ENCODE data around the gene FXYD5. TPM values are rescaled to one million over a fixed set of nuclear protein-coding genes. Genes with fewer than 3 reads are reported as not detected.
A peak's percentile ranks its signal among the peaks of the same experiment; 100 is the strongest.

The FXYD5 gene
- total RNA-seq, 2 donors from 2014 or later, result 24.0 to 29.6 TPM

GRCh38 chr19:35136977-35137702, 17.4 kb upstream of the FXYD5 start:
- Histone ChIP-seq H3K4me1 (ENCODE audit: control insufficient read depth, insufficient read depth, low read length) (no peaks in the 10 kb centered on the region), H3K36me3 (ENCODE audit: control insufficient read depth, insufficient read depth, low read length) (no peaks in the 10 kb centered on the region), H3K4me3 (ENCODE audit: low read length) (no peak overlapping the region), H3K27me3 (ENCODE audit: control insufficient read depth, insufficient read depth, low read length, poor library complexity, severe bottlenecking) (peaks cover 19% of the 10 kb centered on the region), H3K9me3 (ENCODE audit: control insufficient read depth, low read length) (no peaks in the 10 kb centered on the region), H3K9ac (ENCODE audit: extremely low read depth, low read length, poor library complexity, severe bottlenecking) (no peak overlapping the region), H3K27ac (ENCODE audit: low read depth, low read length) (no peak overlapping the region)
- H3K4me1 Mint-ChIP-seq, result peaks cover 12% of the 10 kb centered on the region
- 90 to 91% methylated on average over 3 to 9 of the region's 9 CpGs for WGBS, 2 experiments (ENCODE audit: insufficient coverage in 1 of 2, insufficient read length in 1 of 2)
- no peak overlapping the region for H3K4me3 Mint-ChIP-seq
- H3K9me3 Mint-ChIP-seq, result no peaks in the 10 kb centered on the region
- no peak for DNase-seq
- peaks cover 17% of the 10 kb centered on the region for H3K27me3 Mint-ChIP-seq (ENCODE audit: insufficient read depth)
- no peak for TF ChIP-seq CTCF (conservative IDR thresholded peaks at IDR 0.05)
- H3K36me3 Mint-ChIP-seq (ENCODE audit: low read depth), result no peaks in the 10 kb centered on the region
- H3K27ac Mint-ChIP-seq, result no peak overlapping the region

- Histone ChIP-seq H3K9ac (ENCODE audit: extremely low read depth, low read length, poor library complexity, severe bottlenecking) (no peak within 1 kb of the TSS), H3K4me1 (ENCODE audit: control insufficient read depth, insufficient read depth, low read length) (no peaks in the 10 kb centered on the region), H3K4me3 (ENCODE audit: low read length) (no peak within 1 kb of the TSS), H3K27ac (ENCODE audit: low read depth, low read length) (peak within 1 kb of the TSS; percentile 80), H3K36me3 (ENCODE audit: control insufficient read depth, insufficient read depth, low read length) (no peaks in the 10 kb centered on the region), H3K27me3 (ENCODE audit: control insufficient read depth, insufficient read depth, low read length, poor library complexity, severe bottlenecking) (peaks cover 28% of the 10 kb centered on the region), H3K9me3 (ENCODE audit: control insufficient read depth, low read length) (no peaks in the 10 kb centered on the region)
- Mint-ChIP-seq H3K4me1 (peaks cover 14% of the 10 kb centered on the region), H3K4me3 (no peak within 1 kb of the TSS), H3K27me3 (ENCODE audit: insufficient read depth) (peaks cover 21% of the 10 kb centered on the region), H3K9me3 (no peaks in the 10 kb centered on the region), H3K27ac (no peak within 1 kb of the TSS), H3K36me3 (ENCODE audit: low read depth) (no peaks in the 10 kb centered on the region)
- DNase-seq, result no peak
- WGBS, 2 experiments (ENCODE audit: insufficient coverage in 1 of 2, insufficient read length in 1 of 2), result 73% methylated on average over 10 of the region's 18 CpGs; no CpG with 5 or more reads in 1 of the 2 experiments
- no peak for TF ChIP-seq CTCF (conservative IDR thresholded peaks at IDR 0.05)
Measured at GRCh38 chr19:35138305-35138892, 16.1 kb upstream of the FXYD5 start, which contains the start of gene FXYD1. FXYD1 (plus strand) TSS chr19:35138824; CDS start chr19:35140080, 1,256 bp downstream.

GRCh38 chr19:35140207-35140961, 14.2 kb upstream of the FXYD5 start:
- H3K27me3 ChIP-seq (ENCODE audit: control insufficient read depth, insufficient read depth, low read length, poor library complexity, severe bottlenecking), result peaks cover 48% of the 10 kb centered on the region
- Mint-ChIP-seq H3K36me3 (ENCODE audit: low read depth) (no peaks in the 10 kb centered on the region), H3K4me1 (peaks cover 11% of the 10 kb centered on the region), H3K9me3 (no peaks in the 10 kb centered on the region), H3K27ac (no peak overlapping the region), H3K27me3 (ENCODE audit: insufficient read depth) (peaks cover 39% of the 10 kb centered on the region), H3K4me3 (no peak overlapping the region)
- no peaks in the 10 kb centered on the region for H3K36me3 ChIP-seq (ENCODE audit: control insufficient read depth, insufficient read depth, low read length)
- no peak for TF ChIP-seq CTCF (conservative IDR thresholded peaks at IDR 0.05)
- no peaks in the 10 kb centered on the region for H3K9me3 ChIP-seq (ENCODE audit: control insufficient read depth, low read length)
- DNase-seq, result no peak
- no peak overlapping the region for H3K4me3 ChIP-seq (ENCODE audit: low read length)
- WGBS, 2 experiments (ENCODE audit: insufficient coverage in 1 of 2, insufficient read length in 1 of 2), result 71 to 83% methylated on average over 7 to 12 of the region's 12 CpGs
- no peak overlapping the region for H3K27ac ChIP-seq (ENCODE audit: low read depth, low read length)
- no peak overlapping the region for H3K9ac ChIP-seq (ENCODE audit: extremely low read depth, low read length, poor library complexity, severe bottlenecking)
- H3K4me1 ChIP-seq (ENCODE audit: control insufficient read depth, insufficient read depth, low read length), result no peaks in the 10 kb centered on the region
